Mammary epithelial cell (primary cell): Measurements from ENCODE around the gene LCK.
"Not testable (repeated sequence)": the region's sequence is repeated elsewhere in the genome, so short reads cannot be mapped to it uniquely, and the experiment has no call there.

Source experiments
- EZH2 ChIP-seq: IDR thresholded peaks from 2 replicates; pipeline ENCODE4 v1.6.1; 2012; ENCODE audit warnings: low read length, inconsistent platforms, borderline replicate concordance
- TF ChIP-seq, protein P1 (sequence below), 2 donors: IDR thresholded peaks in 1 of 2; conservative IDR thresholded peaks in 1 of 2; 2 replicates each; pipeline ENCODE4 v1.5.1; 2011 to 2012; ENCODE audit warnings: inconsistent platforms in 2 of 2, low read length in 2 of 2, mild to moderate bottlenecking in 2 of 2, control low read depth in 1 of 2, low read depth in 1 of 2; ENCODE audit not compliant: insufficient read depth in 1 of 2; ENCODE audit errors: extremely low read depth in 1 of 2

DNA sequence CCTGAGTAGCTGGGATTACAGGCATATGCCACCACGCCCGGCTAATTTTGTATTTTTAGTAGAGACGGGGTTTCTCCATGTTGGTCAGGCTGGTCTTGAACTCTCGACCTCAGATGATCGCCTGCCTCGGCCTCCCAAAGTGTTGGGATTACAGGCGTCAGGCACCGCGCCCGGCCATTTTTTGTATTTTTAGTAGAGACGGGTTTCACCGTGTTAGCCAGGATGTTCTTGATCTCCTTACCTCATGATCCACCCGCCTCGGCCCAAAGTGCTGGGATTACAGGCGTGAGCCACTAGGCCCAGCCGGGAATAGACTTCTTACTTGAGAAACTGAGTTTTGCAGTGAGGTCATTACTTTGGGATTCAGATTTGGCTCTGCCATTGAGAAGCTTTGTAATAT lies 47.1 kb downstream of the LCK start:
- not testable (repeated sequence) for TF ChIP-seq EZH2
- TF ChIP-seq, protein P1, sequence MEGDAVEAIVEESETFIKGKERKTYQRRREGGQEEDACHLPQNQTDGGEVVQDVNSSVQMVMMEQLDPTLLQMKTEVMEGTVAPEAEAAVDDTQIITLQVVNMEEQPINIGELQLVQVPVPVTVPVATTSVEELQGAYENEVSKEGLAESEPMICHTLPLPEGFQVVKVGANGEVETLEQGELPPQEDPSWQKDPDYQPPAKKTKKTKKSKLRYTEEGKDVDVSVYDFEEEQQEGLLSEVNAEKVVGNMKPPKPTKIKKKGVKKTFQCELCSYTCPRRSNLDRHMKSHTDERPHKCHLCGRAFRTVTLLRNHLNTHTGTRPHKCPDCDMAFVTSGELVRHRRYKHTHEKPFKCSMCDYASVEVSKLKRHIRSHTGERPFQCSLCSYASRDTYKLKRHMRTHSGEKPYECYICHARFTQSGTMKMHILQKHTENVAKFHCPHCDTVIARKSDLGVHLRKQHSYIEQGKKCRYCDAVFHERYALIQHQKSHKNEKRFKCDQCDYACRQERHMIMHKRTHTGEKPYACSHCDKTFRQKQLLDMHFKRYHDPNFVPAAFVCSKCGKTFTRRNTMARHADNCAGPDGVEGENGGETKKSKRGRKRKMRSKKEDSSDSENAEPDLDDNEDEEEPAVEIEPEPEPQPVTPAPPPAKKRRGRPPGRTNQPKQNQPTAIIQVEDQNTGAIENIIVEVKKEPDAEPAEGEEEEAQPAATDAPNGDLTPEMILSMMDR (conservative IDR thresholded peaks at IDR 0.05 in 1 of 2, IDR thresholded peaks at IDR 0.05 in 1 of 2; ENCODE audit: extremely low read depth in 1 of 2, insufficient read depth in 1 of 2, low read depth in 1 of 2, low read length in 2 of 2), result not testable (repeated sequence)
